Activated CD4-positive, alpha-beta T cell treated with anti-CD3 and anti-CD28 coated beads, Interleukin-2, amount 50 U/mL, for 1 hour (primary cell): Measurements from ENCODE around the gene TTC8.
"Not testable (repeated sequence)": the region's sequence is repeated elsewhere in the genome, so short reads cannot be mapped to it uniquely, and the experiment has no call there.

Experiments used
- DNase-seq: peaks from one replicate; pipeline ENCODE4 v3.0.0-alpha.2; 2020

Gene TTC8

GRCh38 chr14:88824314-88825077 lies at the start of gene TTC8:
TSS of gene TTC8 (plus strand) at chr14:88824651. CDS start at chr14:88824708, 57 bp downstream.
- peak; percentile 82 for DNase-seq

DNA sequence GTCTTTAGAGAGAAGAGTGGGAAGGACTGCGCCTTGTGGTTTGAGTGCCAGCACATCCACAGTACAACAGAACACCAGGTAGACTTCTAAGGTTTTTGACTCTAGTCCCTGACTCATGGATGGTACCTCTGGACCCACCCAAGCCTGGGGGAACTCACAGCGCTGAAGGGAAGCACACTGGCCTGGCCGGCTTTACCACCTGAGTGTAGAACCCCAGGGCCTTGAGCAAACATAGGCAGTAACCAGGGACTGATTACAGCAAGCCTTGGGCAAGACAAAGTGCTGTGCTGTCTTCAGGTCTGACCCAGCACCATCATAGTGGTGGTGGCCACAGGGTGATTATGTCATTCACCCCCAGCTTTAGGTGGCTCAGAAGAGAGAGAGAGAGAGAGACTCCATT lies 48.9 kb upstream of the TTC8 start:
- DNase-seq: no peak

- DNase-seq: no peak
These were observed 38.5 kb upstream of the TTC8 start for GRCh38 chr14:88785911-88786310.

- no peak for DNase-seq
These were observed 37.7 kb upstream of the TTC8 start for GRCh38 chr14:88786715-88787114.

GRCh38 chr14:88789573-88789972 lies 34.9 kb upstream of the TTC8 start:
- DNase-seq: not testable (repeated sequence)

DNA sequence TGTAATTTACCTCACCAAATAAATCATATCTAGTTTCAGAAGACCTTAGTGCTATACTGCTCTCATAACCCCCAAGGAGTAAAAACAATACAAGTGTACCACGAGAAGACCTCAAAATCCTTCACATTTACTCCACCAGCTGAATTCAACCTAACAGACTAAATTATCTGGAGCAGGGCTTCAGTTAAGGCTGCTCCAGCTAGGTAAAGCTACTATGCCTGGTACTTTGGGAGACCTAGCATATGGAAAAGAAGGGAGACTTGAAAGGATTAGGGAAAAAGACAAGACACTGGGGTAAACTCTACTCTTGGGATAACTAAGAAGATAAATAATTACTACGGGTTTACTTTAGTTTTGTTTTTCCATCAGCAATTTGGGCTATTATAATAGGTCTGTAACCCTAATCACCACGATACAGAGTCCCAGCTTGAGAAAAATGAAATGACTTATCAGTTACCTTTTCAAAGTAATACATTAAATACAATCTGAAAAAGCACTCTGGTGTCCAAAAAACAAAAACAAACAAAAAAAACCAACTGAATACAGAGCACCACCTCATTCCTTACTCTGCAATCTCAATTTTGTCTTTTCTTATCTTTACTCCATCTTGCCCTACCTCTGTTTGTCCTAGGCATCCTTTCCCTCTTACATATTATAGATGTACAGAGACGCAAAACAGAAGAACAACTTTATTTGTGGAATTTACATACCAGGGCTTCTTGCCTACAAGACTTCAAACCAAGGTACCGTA lies 33.8 kb upstream of the TTC8 start:
- DNase-seq: no peak

DNA sequence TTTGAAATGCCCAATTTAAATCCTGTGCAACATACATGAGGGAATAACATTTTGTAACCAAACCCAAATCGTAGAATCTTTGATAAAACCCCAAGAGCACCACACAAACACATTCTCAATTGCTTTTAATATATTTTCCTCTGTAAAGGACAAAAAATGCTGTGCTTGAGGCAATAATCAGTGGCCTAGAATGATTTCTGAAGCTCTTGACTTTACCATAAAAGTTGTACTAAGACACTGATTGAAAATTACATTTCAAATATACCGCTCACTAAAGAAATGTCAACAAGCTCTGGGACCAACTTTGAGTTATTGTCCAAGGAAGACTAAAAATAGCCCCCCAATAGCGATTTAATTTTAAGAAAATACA lies 33.2 kb upstream of the TTC8 start:
- DNase-seq: no peak

DNA sequence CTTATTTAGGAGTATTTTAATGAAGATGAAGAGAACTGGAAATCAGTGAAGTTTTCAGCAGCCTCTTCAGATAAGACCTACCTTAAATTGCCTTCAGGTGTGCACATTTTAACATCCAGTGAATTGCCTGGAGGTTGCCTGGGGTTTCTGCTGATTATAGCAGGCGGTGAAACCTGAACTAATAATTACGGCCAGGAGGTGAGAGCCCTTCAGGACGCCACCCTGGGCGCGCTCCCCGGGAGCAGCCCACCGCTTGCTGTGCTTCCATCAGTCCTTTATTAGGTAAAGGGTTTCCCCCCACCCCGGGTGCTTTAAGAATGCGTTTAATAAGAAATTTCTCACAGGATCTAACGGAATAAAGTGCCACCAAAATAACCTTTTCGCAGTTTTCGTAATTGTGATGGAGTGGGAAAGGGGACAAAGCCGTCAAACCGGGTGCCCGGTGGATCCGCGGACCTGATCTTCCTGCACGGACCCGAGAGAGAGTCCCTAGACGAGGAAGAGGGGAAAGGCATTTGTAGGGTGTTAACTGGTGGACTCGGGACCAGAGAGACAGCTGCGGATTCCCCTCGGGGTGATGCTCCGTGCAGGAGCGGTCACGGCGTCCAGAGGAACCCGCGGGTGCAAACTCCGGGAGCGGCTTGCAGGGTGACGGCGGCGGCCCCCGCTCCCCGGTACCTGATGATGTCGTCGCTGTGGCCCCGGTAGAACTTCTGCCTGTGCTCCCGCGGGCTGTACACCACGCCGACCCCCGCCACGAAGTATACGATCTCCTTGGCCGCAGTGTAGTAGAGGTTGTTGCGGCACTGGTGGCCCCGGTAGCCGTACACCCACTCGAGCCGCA lies 32.6 kb upstream of the TTC8 start:
- no peak for DNase-seq

DNA sequence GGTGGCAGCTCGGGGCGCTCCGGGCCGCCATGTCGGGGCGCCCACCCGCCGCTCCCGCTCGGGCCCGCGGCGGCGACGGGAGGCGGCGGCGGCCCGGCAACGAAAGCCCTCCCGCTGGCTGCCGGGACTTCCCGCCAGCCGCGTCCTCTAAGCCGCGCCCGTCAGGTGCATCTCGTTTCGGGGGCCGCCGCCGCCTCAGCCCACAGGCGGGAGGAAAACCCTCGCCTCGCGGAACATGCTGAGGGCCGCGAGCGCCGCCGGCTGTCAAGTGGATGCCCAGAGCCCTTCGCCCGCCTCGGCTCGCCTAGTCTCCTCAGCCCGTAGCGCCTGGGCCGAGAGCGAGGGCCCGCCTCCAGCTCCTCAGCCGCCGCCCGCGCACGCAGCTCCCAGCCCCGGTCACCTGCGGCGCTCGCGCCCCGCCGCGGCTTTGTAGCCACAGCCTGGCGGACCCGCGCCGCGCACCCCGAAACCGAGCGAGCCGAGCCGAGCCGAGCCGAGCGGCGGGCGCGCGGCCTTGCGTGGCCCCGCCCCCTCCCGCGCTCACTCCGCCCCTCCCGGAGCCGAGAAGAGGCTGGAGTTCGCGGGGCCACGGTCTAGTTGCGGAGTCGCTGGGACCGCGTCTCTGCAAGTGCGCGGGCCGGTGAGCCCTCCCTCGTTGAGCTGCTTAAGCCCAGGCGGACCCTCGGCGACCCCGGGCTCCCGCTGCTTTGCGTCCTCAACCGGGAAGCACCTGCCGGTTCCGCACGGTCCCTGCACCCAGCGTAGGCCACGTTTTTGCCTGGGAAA lies 31.8 kb upstream of the TTC8 start, which contains the start of gene EML5:
Gene EML5, minus strand, starts transcription at position 481 of the 786 bp plus-strand sequence. Its CDS starts 450 bp downstream, at position 31.
- DNase-seq: peak; percentile 83

DNA sequence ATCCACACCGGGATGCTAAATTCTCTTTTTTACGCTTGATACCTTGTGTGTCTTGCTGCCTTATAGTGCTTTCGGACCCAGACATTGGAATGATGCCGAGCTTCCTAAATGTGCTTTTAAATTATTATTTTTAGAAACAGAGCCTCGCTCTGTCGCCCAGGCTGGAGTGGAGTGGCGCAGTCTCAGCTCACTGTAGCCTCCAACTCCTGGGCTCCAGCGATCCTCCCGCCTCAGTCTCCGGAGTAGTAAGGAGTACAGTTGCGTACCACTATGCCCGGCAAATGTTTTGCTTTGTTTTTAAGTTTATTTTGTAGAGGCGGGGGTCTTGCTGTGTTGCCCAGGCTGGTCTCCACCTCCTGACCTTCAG lies 31.2 kb upstream of the TTC8 start:
- no peak for DNase-seq

GRCh38 chr14:88798156-88798555 lies 26.3 kb upstream of the TTC8 start:
- DNase-seq: no peak

- DNase-seq: no peak
These were observed 24.9 kb upstream of the TTC8 start for GRCh38 chr14:88799522-88799921.

DNA sequence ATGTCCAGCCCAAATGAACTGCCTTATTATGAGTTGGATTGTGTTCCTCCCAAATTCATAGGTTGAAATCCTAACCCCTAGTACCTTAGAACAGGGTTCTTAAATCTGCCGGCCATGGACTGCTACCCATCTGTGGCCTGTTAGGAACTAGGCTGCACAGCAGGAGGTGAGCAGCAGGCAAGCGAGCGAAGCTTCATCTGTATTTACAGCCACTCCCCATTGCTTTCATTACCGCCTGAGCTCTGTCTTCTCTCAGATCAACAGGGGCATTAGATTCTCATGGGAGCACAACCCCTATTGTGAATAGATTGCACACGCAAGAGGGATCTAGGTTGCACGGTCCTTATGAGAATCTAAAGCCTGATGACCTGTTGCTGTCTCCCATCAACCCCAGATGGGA lies 21.9 kb upstream of the TTC8 start:
- DNase-seq: no peak

DNA sequence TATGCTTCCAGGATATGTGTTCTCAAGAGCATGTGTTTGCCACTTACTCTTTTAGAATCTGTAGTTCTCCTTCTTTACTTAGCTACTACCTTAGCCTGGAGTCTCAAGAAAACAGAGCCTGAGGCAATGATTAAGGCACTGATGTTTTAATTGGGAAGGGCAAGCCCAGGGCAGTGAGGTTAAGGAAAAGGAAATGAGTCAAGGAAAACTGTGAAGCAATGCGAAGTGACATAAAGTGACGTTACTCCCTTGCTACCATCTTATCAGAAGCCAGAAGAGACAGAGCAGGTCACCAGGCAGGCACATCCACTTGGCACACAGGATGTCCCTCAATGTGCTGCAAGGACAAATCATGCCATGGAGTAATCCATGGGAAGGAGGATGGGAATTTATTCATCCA lies 20.4 kb upstream of the TTC8 start:
- no peak for DNase-seq

GRCh38 chr14:88804477-88804876 lies 20.0 kb upstream of the TTC8 start:
- DNase-seq: no peak

DNA sequence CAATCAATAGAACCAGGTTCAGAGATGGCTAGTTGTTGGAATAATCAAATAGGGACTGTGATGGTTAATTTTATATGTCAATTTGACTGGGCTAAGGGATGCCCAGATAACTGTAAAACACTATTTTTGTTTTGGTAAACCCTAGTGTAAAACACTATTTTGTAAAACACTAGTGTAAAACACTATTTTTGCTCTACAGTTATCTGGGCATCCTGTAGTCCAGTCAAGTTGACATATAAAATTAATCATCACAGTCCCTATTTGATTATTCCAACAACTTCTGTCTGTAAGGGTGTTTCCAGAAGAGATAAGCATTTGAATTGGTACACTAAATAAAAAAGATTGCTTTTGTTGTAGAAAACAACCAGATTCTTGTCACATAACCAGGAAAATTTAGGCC lies 16.1 kb upstream of the TTC8 start:
- DNase-seq: no peak

DNA sequence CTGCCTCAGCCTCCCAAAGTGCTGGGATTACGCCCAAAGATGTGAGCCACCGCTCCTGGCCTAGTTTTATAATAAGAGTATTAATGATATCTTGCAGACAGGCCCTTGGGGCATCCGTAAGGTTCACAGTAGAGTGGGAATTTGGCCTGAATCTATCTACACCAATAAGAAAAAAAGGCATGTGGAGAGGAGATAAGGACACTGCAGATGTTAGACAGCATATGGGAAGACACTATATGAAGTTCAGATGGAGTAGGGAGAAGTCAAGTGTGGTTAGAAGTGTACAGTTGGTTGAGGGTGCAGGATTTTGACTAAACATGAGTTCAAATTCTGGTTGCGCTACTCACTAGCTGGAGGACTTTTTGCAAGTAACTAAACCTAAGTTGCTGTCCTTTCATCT lies 8.5 kb upstream of the TTC8 start:
- no peak for DNase-seq

DNA sequence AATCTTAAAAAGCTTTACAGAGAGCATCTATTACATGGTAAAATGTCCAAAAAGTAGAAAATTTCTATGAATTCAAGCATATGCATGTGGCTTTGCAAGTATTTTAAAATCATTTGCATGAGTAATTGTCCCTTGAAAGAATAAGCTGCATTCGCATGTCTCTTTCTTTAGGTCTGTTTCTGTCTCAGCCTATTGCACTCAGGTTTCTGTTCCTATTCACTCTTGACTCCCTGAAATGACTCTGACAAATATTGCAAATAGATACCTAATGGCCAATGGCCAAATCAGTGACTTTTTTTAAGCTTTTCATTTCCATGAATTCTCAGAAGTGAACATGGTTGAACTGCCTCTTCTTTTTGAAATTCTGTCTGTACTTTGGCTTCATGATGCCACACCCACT lies 6.4 kb upstream of the TTC8 start:
- no peak for DNase-seq

- not testable (repeated sequence) for DNase-seq
These were observed 4.8 kb upstream of the TTC8 start for GRCh38 chr14:88819674-88820073.

GRCh38 chr14:88821378-88821777 lies 3.1 kb upstream of the TTC8 start:
- DNase-seq: no peak

GRCh38 chr14:88821888-88822287 lies 2.6 kb upstream of the TTC8 start:
- DNase-seq: no peak

DNA sequence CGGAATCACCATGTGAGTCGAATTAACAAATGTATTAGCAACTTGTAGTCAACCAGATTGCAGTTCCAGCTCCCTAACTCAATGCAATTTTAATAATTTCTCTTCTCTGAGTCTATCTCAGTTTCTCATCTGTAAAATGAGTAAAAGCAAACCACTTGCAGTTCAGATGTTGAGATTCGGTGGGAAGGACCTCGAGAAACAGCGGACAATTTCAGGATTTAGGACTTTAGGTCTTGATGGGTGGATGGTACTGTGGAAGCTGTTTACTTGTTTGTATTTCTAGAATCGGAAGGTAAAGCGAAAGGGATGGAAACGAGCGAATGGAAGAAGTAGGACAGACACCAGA lies 510 bp upstream of the TTC8 start:
- no peak for DNase-seq

- no peak for DNase-seq
These were observed 617 bp downstream of the TTC8 start for GRCh38 chr14:88825078-88825458.
